DMS114 treated with DMSO at 0.1 percent for 48 hours (cell line): Measurements from ENCODE around the gene AICDA.
"Not testable (repeated sequence)": the region's sequence is repeated elsewhere in the genome, so short reads cannot be mapped to it uniquely, and the experiment has no call there.

Experiments used
- DNase-seq: peaks from one replicate; lab custom pipeline; 2025; ENCODE audit not compliant: unreplicated experiment; lab: John Stamatoyannopoulos, UW

The AICDA gene

GRCh38 chr12:8613881-8614280, 1.2 kb upstream of the AICDA start:
- DNase-seq = not testable (repeated sequence)

GRCh38 chr12:8609061-8609570, 3.5 kb downstream of the AICDA start:
- peak; percentile 65 for DNase-seq

- DNase-seq = no peak
Measured at GRCh38 chr12:8606890-8607289, 5.8 kb downstream of the AICDA start.

- no peak for DNase-seq
Measured at GRCh38 chr12:8605057-8605456, 7.6 kb downstream of the AICDA start.

GRCh38 chr12:8603856-8604255, 8.8 kb downstream of the AICDA start:
- no peak for DNase-seq

- no peak for DNase-seq
Measured at GRCh38 chr12:8603286-8603685, 9.4 kb downstream of the AICDA start.

GRCh38 chr12:8596561-8596960, 16.1 kb downstream of the AICDA start:
- no peak for DNase-seq

GRCh38 chr12:8594072-8594471, 18.6 kb downstream of the AICDA start:
- no peak for DNase-seq

GRCh38 chr12:8593246-8593645, 19.4 kb downstream of the AICDA start:
- DNase-seq = no peak

- no peak for DNase-seq
Measured at GRCh38 chr12:8590842-8591545, 21.7 kb downstream of the AICDA start.

GRCh38 chr12:8589679-8590078, 23.0 kb downstream of the AICDA start:
- no peak for DNase-seq

- not testable (repeated sequence) for DNase-seq
Measured at GRCh38 chr12:8584478-8584877, 28.2 kb downstream of the AICDA start.

GRCh38 chr12:8584004-8584403, 28.7 kb downstream of the AICDA start:
- no peak for DNase-seq

- no peak for DNase-seq
Measured at GRCh38 chr12:8581098-8581784, 31.4 kb downstream of the AICDA start.

- no peak for DNase-seq
Measured at GRCh38 chr12:8577879-8578278, 34.8 kb downstream of the AICDA start.

- DNase-seq = no peak
Measured at GRCh38 chr12:8572507-8572906, 40.2 kb downstream of the AICDA start.

- no peak for DNase-seq
Measured at GRCh38 chr12:8566525-8566924, 46.1 kb downstream of the AICDA start.

- DNase-seq = not testable (repeated sequence)
Measured at GRCh38 chr12:8566052-8566451, 46.6 kb downstream of the AICDA start.

- no peak for DNase-seq
Measured at GRCh38 chr12:8564656-8565055, 48.0 kb downstream of the AICDA start.

- no peak for DNase-seq
Measured at GRCh38 chr12:8563356-8563755, 49.3 kb downstream of the AICDA start.

- no peak for DNase-seq
Measured at GRCh38 chr12:8562310-8562709, 50.3 kb downstream of the AICDA start.

GRCh38 chr12:8561011-8561410, 51.6 kb downstream of the AICDA start:
- DNase-seq = no peak
